Neuronal stem cell (in vitro differentiated cells): ENCODE measurements around the gene BMF.

Experiments
- DNase-seq: peaks from one replicate; pipeline ENCODE4 v3.0.0-alpha.2; 2013; ENCODE audit warnings: low spot score
- H2AFZ ChIP-seq: one replicate; pipeline ENCODE4 v1.6.1; 2013; ENCODE audit warnings: mild to moderate bottlenecking, low read length, inconsistent platforms
- H2AK5ac ChIP-seq: 2 replicates; pipeline ENCODE4 v1.6.1; 2013; ENCODE audit warnings: low read depth, mild to moderate bottlenecking, inconsistent platforms, low read length, moderate library complexity, mixed read lengths
- H2BK120ac ChIP-seq: 2 replicates; pipeline ENCODE4 v1.6.1; 2013; ENCODE audit warnings: low read depth, mild to moderate bottlenecking, inconsistent platforms, low read length, moderate library complexity, mixed read lengths
- H2BK12ac ChIP-seq: one replicate; pipeline ENCODE4 v1.6.1; 2013; ENCODE audit warnings: low read length, inconsistent platforms
- H2BK15ac ChIP-seq: 2 replicates; pipeline ENCODE4 v1.6.1; 2013; ENCODE audit warnings: mild to moderate bottlenecking, low read length, inconsistent platforms, mixed read lengths
- H2BK5ac ChIP-seq: one replicate; pipeline ENCODE4 v1.6.1; 2013; ENCODE audit warnings: inconsistent platforms, mild to moderate bottlenecking, low read length, moderate library complexity
- H3K14ac ChIP-seq: one replicate; pipeline ENCODE4 v1.6.1; 2013; ENCODE audit warnings: low read length, inconsistent platforms
- H3K18ac ChIP-seq: 2 replicates; pipeline ENCODE4 v1.6.1; 2013; ENCODE audit warnings: low read length, inconsistent platforms
- H3K23ac ChIP-seq: 2 replicates; pipeline ENCODE4 v1.6.1; 2013; ENCODE audit warnings: low read depth, mild to moderate bottlenecking, mixed read lengths, low read length, inconsistent platforms; ENCODE audit not compliant: poor library complexity
- H3K27ac ChIP-seq: replicated peaks from 3 replicates; pipeline ENCODE4 v1.5.1; 2013; ENCODE audit warnings: low read length, inconsistent platforms
- H3K27me3 ChIP-seq, 3 experiments: 2 replicates each; pipeline ENCODE4 v1.6.1; 2013; ENCODE audit warnings: low read length in 3 of 3, mild to moderate bottlenecking in 2 of 3, inconsistent platforms in 1 of 3, low read depth in 1 of 3, mixed read lengths in 1 of 3, moderate library complexity in 1 of 3; ENCODE audit not compliant: control insufficient read depth in 3 of 3, insufficient read depth in 3 of 3
- H3K36me3 ChIP-seq, 2 donors: replicated peaks in 1 of 2; 2 replicates each; pipeline ENCODE4 v1.6.1; 2013; ENCODE audit warnings: low read length in 2 of 2; ENCODE audit not compliant: control insufficient read depth in 2 of 2, insufficient read depth in 2 of 2
- H3K4ac ChIP-seq: 2 replicates; pipeline ENCODE4 v1.6.1; 2013; ENCODE audit warnings: inconsistent platforms, mild to moderate bottlenecking, low read length, moderate library complexity
- H3K4me1 ChIP-seq, 2 donors: 1 replicate in 1 of 2; 2 replicates in 1 of 2; pipeline ENCODE4 v1.6.1; 2013; ENCODE audit warnings: low read length in 2 of 2, low read depth in 1 of 2; ENCODE audit not compliant: control insufficient read depth in 2 of 2, insufficient read depth in 1 of 2
- H3K4me2 ChIP-seq: one replicate; pipeline ENCODE4 v1.6.1; 2013; ENCODE audit warnings: mild to moderate bottlenecking, low read length, inconsistent platforms; ENCODE audit not compliant: insufficient read depth, poor library complexity, severe bottlenecking
- H3K4me3 ChIP-seq, 2 donors: 2 replicates each; pipeline ENCODE4 v1.5.1; 2013; ENCODE audit warnings: low read length in 2 of 2, mild to moderate bottlenecking in 2 of 2, inconsistent platforms in 1 of 2, moderate library complexity in 1 of 2
- H3K79me1 ChIP-seq: one replicate; pipeline ENCODE4 v1.6.1; 2013; ENCODE audit warnings: low read depth, mild to moderate bottlenecking, inconsistent platforms, low read length, moderate library complexity
- H3K9ac ChIP-seq: one replicate; pipeline ENCODE4 v1.6.1; 2013; ENCODE audit warnings: mild to moderate bottlenecking, low read depth, low read length, inconsistent platforms; ENCODE audit not compliant: poor library complexity
- H3K9me3 ChIP-seq, 2 donors: replicated peaks in 1 of 2; 2 replicates each; pipeline versions ENCODE3 to v1.6.1; 2013; ENCODE audit warnings: low read length in 2 of 2, mild to moderate bottlenecking in 2 of 2, inconsistent platforms in 1 of 2, low read depth in 1 of 2, mixed read lengths in 1 of 2, moderate library complexity in 1 of 2; ENCODE audit not compliant: control insufficient read depth in 2 of 2, insufficient read depth in 1 of 2
- H4K8ac ChIP-seq: one replicate; pipeline ENCODE4 v1.6.1; 2013; ENCODE audit warnings: low read depth, mild to moderate bottlenecking, inconsistent platforms, low read length, moderate library complexity
- H4K91ac ChIP-seq: one replicate; pipeline ENCODE4 v1.6.1; 2013; ENCODE audit warnings: low read length, low read depth, mild to moderate bottlenecking, inconsistent platforms; ENCODE audit not compliant: poor library complexity
- WGBS, 2 donors: extraction: QIAGEN DNeasy Blood & Tissue Kit; methylation state at CpG; one replicate each; pipeline ENCODE4 v1.1.7; 2013; ENCODE audit warnings: missing lambda C conversion rate in 2 of 2, mixed read lengths in 1 of 2; ENCODE audit not compliant: insufficient read length in 2 of 2, insufficient replicate concordance in 1 of 2; ENCODE audit errors: extremely low coverage in 2 of 2; 5-methylcytosine and 5-hydroxymethylcytosine counted together

BMF gene

DNA sequence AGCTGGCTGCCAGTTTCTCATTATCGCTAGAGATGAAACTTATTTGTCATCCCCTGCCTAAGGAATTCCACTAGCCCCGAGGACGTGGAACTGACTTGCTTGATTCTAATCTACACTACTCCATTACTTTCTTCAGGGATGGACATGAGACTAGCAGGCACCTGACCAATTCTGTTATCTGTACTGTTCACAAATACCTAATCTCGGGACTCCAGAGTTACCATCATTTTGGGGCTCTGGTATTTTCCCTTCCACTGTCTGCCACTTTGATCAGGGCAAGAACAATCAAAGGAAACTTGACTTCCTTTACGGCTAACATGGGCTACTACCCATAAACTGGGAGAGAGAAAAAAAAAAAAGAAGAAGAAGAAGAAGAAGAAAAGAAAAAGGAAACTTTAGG is 27.8 kb downstream of the BMF start:
- no peak overlapping the region for H3K18ac ChIP-seq
- no peak overlapping the region for H2BK120ac ChIP-seq
- no peak overlapping the region for H3K14ac ChIP-seq
- H3K27me3 ChIP-seq: peaks cover 0 to 11% (median 0%) of the 10 kb centered on the region in 3 experiments
- no peaks in the 10 kb centered on the region for H3K79me1 ChIP-seq
- no peak overlapping the region for H3K27ac ChIP-seq
- H3K4me3 ChIP-seq: no peak overlapping the region
- no peak overlapping the region for H2BK5ac ChIP-seq
- peaks cover 13 to 21% of the 10 kb centered on the region in 2 donors for H3K4me1 ChIP-seq
- no peak overlapping the region for H3K4me2 ChIP-seq
- peak overlapping the region; percentile 9 for H2AFZ ChIP-seq
- WGBS, 2 donors: no CpG with 5 or more reads among the region's 5 CpGs
- peaks cover 0 to 2% of the 10 kb centered on the region in 2 donors for H3K9me3 ChIP-seq
- H2AK5ac ChIP-seq: no peak overlapping the region
- H3K9ac ChIP-seq: no peak overlapping the region
- no peak overlapping the region for H2BK15ac ChIP-seq
- no peak overlapping the region for H4K91ac ChIP-seq
- H4K8ac ChIP-seq: no peak overlapping the region
- no peak overlapping the region for H2BK12ac ChIP-seq
- DNase-seq: no peak
- no peak overlapping the region for H3K23ac ChIP-seq
- no peak overlapping the region for H3K4ac ChIP-seq
- no peaks in the 10 kb centered on the region for H3K36me3 ChIP-seq

DNA sequence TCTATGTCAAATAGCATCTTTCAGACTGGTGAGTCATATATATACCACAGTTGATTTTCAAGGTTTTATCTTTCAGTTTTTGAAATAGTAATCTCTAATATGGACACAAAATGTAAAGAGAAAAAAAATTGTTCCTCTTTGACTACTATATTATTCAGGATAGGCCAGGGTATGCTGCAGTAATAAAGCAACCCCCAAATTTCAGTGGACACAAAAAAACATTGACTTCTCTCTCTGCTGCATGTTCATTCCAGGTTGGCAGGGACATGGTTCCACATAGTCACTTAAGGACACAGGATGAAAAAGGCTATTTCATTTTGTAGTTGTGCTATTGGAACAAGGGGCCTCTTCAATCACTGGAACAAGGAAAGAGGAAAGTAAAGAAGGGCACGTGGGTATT is 28.6 kb downstream of the BMF start:
- no CpG with 5 or more reads among the region's 1 CpG for WGBS, 2 donors
- no peak overlapping the region for H2BK5ac ChIP-seq
- no peak overlapping the region for H3K23ac ChIP-seq
- H3K79me1 ChIP-seq: no peaks in the 10 kb centered on the region
- DNase-seq: no peak
- no peak overlapping the region for H2AFZ ChIP-seq
- H2BK120ac ChIP-seq: no peak overlapping the region
- no peak overlapping the region for H3K4me3 ChIP-seq
- no peak overlapping the region for H4K91ac ChIP-seq
- peaks cover 0 to 2% of the 10 kb centered on the region in 2 donors for H3K9me3 ChIP-seq
- no peak overlapping the region for H3K4ac ChIP-seq
- H2AK5ac ChIP-seq: no peak overlapping the region
- H3K9ac ChIP-seq: no peak overlapping the region
- H3K36me3 ChIP-seq: no peaks in the 10 kb centered on the region
- no peak overlapping the region for H3K18ac ChIP-seq
- no peak overlapping the region for H4K8ac ChIP-seq
- no peak overlapping the region for H2BK12ac ChIP-seq
- peaks cover 0 to 11% (median 0%) of the 10 kb centered on the region in 3 experiments for H3K27me3 ChIP-seq
- no peak overlapping the region for H3K4me2 ChIP-seq
- no peak overlapping the region for H3K27ac ChIP-seq
- H2BK15ac ChIP-seq: no peak overlapping the region
- H3K4me1 ChIP-seq: peaks cover 15 to 21% of the 10 kb centered on the region in 2 donors
- no peak overlapping the region for H3K14ac ChIP-seq

DNA sequence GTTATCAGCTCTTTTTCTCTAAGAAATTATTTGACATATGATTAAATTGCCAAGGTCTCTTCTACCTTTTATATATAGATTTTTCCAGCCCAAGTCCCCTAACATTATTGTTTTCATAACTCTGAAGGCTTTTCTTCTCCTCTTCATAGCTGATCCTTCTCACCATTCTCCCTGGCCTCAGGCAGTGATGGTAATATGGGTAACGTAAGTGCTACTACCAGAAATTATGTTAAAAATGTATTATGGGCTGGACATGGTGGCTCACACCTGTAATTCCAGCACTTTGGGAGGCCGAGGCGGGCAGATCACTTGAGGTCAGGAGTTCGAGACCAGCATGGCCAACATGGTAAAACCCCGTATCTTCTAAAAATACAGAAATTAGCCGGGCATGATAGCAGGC is 29.2 kb downstream of the BMF start:
- Histone ChIP-seq H3K27me3 (peaks cover 0 to 8% (median 0%) of the 10 kb centered on the region in 3 experiments), H2BK12ac (no peak overlapping the region), H4K91ac (no peak overlapping the region), H2BK5ac (no peak overlapping the region), H2AFZ (no peak overlapping the region), H3K14ac (no peak overlapping the region), H3K9ac (no peak overlapping the region), H2BK120ac (no peak overlapping the region), H3K4me1 (peaks cover 15 to 21% of the 10 kb centered on the region in 2 donors), H2AK5ac (no peak overlapping the region), H3K27ac (no peak overlapping the region), H3K4me2 (no peak overlapping the region), H2BK15ac (no peak overlapping the region), H3K9me3 (peaks cover 0 to 2% of the 10 kb centered on the region in 2 donors), H3K79me1 (no peaks in the 10 kb centered on the region), H4K8ac (no peak overlapping the region), H3K36me3 (no peaks in the 10 kb centered on the region), H3K4me3 (no peak overlapping the region), H3K18ac (no peak overlapping the region), H3K23ac (no peak overlapping the region), H3K4ac (no peak overlapping the region)
- WGBS, 2 donors: no CpG with 5 or more reads among the region's 6 CpGs
- no peak for DNase-seq

DNA sequence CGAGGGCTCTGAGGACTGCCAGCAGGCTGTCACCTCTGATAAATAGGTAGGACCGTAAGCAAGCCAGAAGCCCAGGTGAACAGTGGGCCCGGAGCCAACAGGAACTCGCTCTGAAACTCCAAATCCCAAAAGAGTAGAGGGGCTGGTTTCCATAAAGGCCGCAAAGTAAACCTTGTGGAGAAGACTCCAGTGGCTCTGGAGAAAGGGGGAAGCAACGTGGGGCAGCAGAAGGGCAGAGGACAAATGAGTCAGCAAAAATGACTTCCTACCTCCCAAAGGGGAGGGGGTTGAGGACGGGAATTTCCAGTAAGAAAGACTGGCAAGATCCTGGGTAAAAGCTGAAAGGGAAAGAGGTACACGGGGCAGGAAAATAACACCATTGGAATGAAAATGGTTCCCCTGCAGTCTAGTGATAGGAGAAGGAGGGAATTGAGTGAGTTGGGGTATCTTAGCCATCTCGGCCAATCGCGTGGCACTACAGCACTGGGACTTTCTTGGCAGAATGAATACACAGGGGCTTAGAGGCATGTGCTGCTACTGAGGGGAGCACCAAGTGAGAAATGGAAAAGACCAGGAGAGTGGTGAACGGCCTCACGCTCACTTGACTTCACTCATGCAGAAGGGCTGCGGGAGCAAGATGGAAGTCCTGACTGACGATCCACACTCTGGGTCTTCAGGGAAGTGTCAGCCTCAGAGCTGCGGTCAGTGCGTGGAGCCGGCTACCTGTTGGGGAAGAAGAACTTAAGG is 33.2 kb downstream of the BMF start:
- Histone ChIP-seq H2BK5ac (no peak overlapping the region), H2BK12ac (no peak overlapping the region), H3K4me1 (peaks cover 0 to 3% of the 10 kb centered on the region in 2 donors), H2BK120ac (no peak overlapping the region), H3K36me3 (no peaks in the 10 kb centered on the region), H3K14ac (no peak overlapping the region), H3K4me3 (no peak overlapping the region), H4K8ac (no peak overlapping the region), H3K23ac (no peak overlapping the region), H3K18ac (peak overlapping the region; percentile 44), H3K9me3 (peaks cover 0 to 2% of the 10 kb centered on the region in 2 donors), H2BK15ac (peak overlapping the region; percentile 9), H2AK5ac (no peak overlapping the region), H4K91ac (no peak overlapping the region), H3K4me2 (no peak overlapping the region), H3K4ac (no peak overlapping the region), H3K27ac (no peak overlapping the region), H3K79me1 (no peaks in the 10 kb centered on the region), H2AFZ (peak overlapping the region; percentile 23), H3K9ac (no peak overlapping the region), H3K27me3 (peaks cover 0 to 4% (median 0%) of the 10 kb centered on the region in 3 experiments)
- no peak for DNase-seq
- no CpG with 5 or more reads among the region's 18 CpGs for WGBS, 2 donors
